ENCODE measurements around the gene ZNF385C.

DNA sequence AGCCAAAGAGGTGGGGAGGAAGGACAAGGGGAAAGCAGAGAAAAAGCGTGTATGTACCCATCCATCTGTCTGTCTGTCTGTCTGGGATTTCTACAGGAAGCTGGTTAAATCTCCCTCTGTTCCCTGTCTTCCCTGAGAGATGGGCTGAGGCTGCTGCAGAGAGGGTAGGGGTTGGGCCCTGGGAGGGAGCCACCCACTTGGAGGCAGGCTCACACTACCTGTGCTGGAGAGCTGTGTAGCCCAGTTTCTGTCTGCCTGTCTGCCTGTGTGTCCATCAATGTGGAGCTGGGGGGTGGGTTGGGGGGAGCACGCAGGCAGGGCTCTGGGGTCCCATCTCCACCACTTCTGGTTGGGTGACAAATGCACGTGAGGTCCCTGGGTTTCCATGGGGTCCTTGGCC, 29.3 kb downstream of the ZNF385C start:
- TF ChIP-seq, protein P1, sequence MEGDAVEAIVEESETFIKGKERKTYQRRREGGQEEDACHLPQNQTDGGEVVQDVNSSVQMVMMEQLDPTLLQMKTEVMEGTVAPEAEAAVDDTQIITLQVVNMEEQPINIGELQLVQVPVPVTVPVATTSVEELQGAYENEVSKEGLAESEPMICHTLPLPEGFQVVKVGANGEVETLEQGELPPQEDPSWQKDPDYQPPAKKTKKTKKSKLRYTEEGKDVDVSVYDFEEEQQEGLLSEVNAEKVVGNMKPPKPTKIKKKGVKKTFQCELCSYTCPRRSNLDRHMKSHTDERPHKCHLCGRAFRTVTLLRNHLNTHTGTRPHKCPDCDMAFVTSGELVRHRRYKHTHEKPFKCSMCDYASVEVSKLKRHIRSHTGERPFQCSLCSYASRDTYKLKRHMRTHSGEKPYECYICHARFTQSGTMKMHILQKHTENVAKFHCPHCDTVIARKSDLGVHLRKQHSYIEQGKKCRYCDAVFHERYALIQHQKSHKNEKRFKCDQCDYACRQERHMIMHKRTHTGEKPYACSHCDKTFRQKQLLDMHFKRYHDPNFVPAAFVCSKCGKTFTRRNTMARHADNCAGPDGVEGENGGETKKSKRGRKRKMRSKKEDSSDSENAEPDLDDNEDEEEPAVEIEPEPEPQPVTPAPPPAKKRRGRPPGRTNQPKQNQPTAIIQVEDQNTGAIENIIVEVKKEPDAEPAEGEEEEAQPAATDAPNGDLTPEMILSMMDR (conservative IDR thresholded peaks at IDR 0.05; ENCODE audit: low read length), result no peak
- no peak for TF ChIP-seq EZH2phosphoT487 (IDR thresholded peaks at IDR 0.05; ENCODE audit: borderline replicate concordance, low read depth, low read length)

Data from OCI-LY7 (cell line).